ENCODE measurements around the gene NR3C2. TPM values are rescaled to one million over a fixed set of nuclear protein-coding genes. Genes with fewer than 3 reads are reported as not detected.

The NR3C2 gene
- total RNA-seq, 1 experiment from 2014 or later: 2.7 TPM

GRCh38 chr4:148210661-148211060, 231.6 kb downstream of the NR3C2 start:
- no peak for DNase-seq (ENCODE audit: low read depth, low spot score)
- Histone ChIP-seq H3K9me3 (ENCODE audit: control insufficient read depth in 1 of 2, insufficient read depth in 1 of 2, low read depth in 1 of 2, low read length in 2 of 2) (no peaks in the 10 kb centered on the region), H3K27me3 (ENCODE audit: insufficient read depth, low read length) (no peaks in the 10 kb centered on the region), H3K27ac (ENCODE audit: low read depth, low read length) (no peak overlapping the region), H2AFZ (ENCODE audit: low read depth, low read length, poor library complexity, severe bottlenecking) (no peak overlapping the region), H3K9me2 (ENCODE audit: insufficient read depth) (no peaks in the 10 kb centered on the region), H4K20me1 (ENCODE audit: insufficient read depth) (no peaks in the 10 kb centered on the region), H3K4me3 (replicated peaks in 1 of 2; ENCODE audit: low read depth in 1 of 2, low read length in 2 of 2) (no peak overlapping the region), H3K36me3 (ENCODE audit: control insufficient read depth in 1 of 2, insufficient read depth in 2 of 2, low read length in 2 of 2) (no peaks in the 10 kb centered on the region), H3K4me2 (ENCODE audit: low read length) (no peak overlapping the region), H3K79me2 (ENCODE audit: insufficient read depth, low read length) (no peaks in the 10 kb centered on the region), H3K9ac (ENCODE audit: low read length) (no peak overlapping the region), H3K4me1 (ENCODE audit: control insufficient read depth in 1 of 2, insufficient read depth in 2 of 2, low read length in 2 of 2) (no peaks in the 10 kb centered on the region)
- CTCF ChIA-PET: no interaction called here
- TF ChIP-seq CTCF (IDR thresholded peaks at IDR 0.05 in 2 of 3, conservative IDR thresholded peaks at IDR 0.05 in 1 of 3; ENCODE audit: borderline replicate concordance in 1 of 3, insufficient read depth in 1 of 3, low read depth in 2 of 3, low read length in 2 of 3) (no peak), ZBTB33 (IDR thresholded peaks at IDR 0.05; ENCODE audit: extremely low read depth, insufficient replicate concordance, low read length) (no peak), TCF7L2 (IDR thresholded peaks at IDR 0.05; ENCODE audit: borderline replicate concordance, extremely low read depth, insufficient read depth, insufficient read length) (no peak), CBX3 (IDR thresholded peaks at IDR 0.05; ENCODE audit: low read depth) (no peak), CEBPB (IDR thresholded peaks at IDR 0.05; ENCODE audit: low read depth) (no peak), FOSL1 (IDR thresholded peaks at IDR 0.05; ENCODE audit: low read depth) (no peak), ATF3 (IDR thresholded peaks at IDR 0.05) (no peak)
- RAD21 ChIA-PET (ENCODE audit: low non-redundant PET in 1 of 2, low total read pairs in 2 of 2, uncharacterized antibody in 2 of 2, unreplicated experiment in 2 of 2): no interaction called here
- intact Hi-C loops (cut with micrococcal nuclease): no loop called here
- POLR2A ChIA-PET: no interaction called here
- no TSS peak for BruUV-seq (replicated peaks)
- ATAC-seq: no peak
